K562 (cell line): ENCODE measurements around the gene TEX48. TPM values are rescaled to one million over a fixed set of nuclear protein-coding genes. Genes with fewer than 3 reads are reported as not detected.

Source experiments
- ATAC-seq: fragments of 200-7000 bp; cut with Tn5 transposase; 3 replicates; pipeline ENCODE4 v1.9.1; 2020; ENCODE audit warnings: moderate library complexity
- BruUV-seq: library from RNA; stranded (reverse); fragments of 400-500 nt; replicated peaks from 2 replicates; lab custom pipeline; 2021; lab: Mats Ljungman, UMichigan
- CTCF ChIA-PET: fragments of 300-600 bp; formaldehyde crosslinking; extraction: SDS; loops from one replicate; lab custom pipeline; 2021; ENCODE audit warnings: low intra/inter-chr PET ratio; lab: Yijun Ruan, JAX
- POLR2A ChIA-PET: fragments of 300-600, 350-650 bp; sonication (Branson Sonifier 250); formaldehyde crosslinking; extraction: SDS; loops from one replicate; lab custom pipeline; 2021; ENCODE audit warnings: antibody characterized with exemption, inconsistent platforms; lab: Yijun Ruan, JAX
- DNase-seq, 4 experiments: peaks; one replicate each; pipeline versions ENCODE4 v3.0.0 to v3.0.0-alpha.2; 2011 to 2018; ENCODE audit warnings: low spot score in 3 of 4, mixed read lengths in 3 of 4; ENCODE audit errors: extremely low read depth in 1 of 4
- FAIRE-seq: peaks from 2 replicates; lab custom pipeline; 2011; peaks lifted over from hg19 to GRCh38; lab: Jason Lieb, UNC
- H2AFZ ChIP-seq: 2 replicates; pipeline ENCODE4 v1.6.0; 2011; ENCODE audit warnings: low read depth, low read length, control low read depth, inconsistent platforms
- H3K27ac ChIP-seq: fragments of 200-600 bp; 3 replicates; pipeline ENCODE4 v1.8.0; 2011; ENCODE audit warnings: low read depth, mild to moderate bottlenecking, control low read depth, inconsistent platforms, low read length, moderate library complexity, mixed read lengths; ENCODE audit errors: extremely low read depth
- H3K27me3 ChIP-seq, 2 experiments: fragments of 300-600 bp in 1 of 2; 2 replicates in 1 of 2; 3 replicates in 1 of 2; pipeline versions ENCODE4 v1.6.0 to v1.8.0; 2011; ENCODE audit warnings: inconsistent platforms in 2 of 2, low read length in 2 of 2, mild to moderate bottlenecking in 1 of 2, mixed read lengths in 1 of 2, moderate library complexity in 1 of 2; ENCODE audit not compliant: control insufficient read depth in 2 of 2, insufficient read depth in 2 of 2
- H3K36me3 ChIP-seq: fragments of 300-600 bp; 3 replicates; pipeline ENCODE4 v1.8.0; 2011; ENCODE audit warnings: mild to moderate bottlenecking, low read length, inconsistent platforms; ENCODE audit not compliant: control insufficient read depth, insufficient read depth
- H3K4me1 ChIP-seq, 2 experiments: fragments of 200-600 bp in 1 of 2; replicated peaks in 1 of 2; 2 replicates in 1 of 2; 3 replicates in 1 of 2; pipeline versions ENCODE4 v1.5.1 to v1.8.0; 2011; ENCODE audit warnings: inconsistent platforms in 2 of 2, low read length in 2 of 2, mild to moderate bottlenecking in 1 of 2, mixed read lengths in 1 of 2, moderate library complexity in 1 of 2; ENCODE audit not compliant: control insufficient read depth in 2 of 2, insufficient read depth in 2 of 2
- H3K4me2 ChIP-seq: 2 replicates; pipeline ENCODE4 v1.6.1; 2011; ENCODE audit warnings: low read length, control low read depth, inconsistent platforms, mixed read lengths; ENCODE audit not compliant: insufficient read depth
- H3K4me3 ChIP-seq: fragments of 200-600 bp; sonication (generic), shearing (Covaris generic); 2 replicates; pipeline ENCODE4 v1.5.1; 2016; ENCODE audit warnings: control low read depth, inconsistent platforms
- H3K79me2 ChIP-seq: fragments of 200-600 bp; 3 replicates; pipeline ENCODE4 v1.8.0; 2011; ENCODE audit warnings: low read length, inconsistent platforms; ENCODE audit not compliant: control insufficient read depth, insufficient read depth
- H3K9ac ChIP-seq, 2 experiments: 2 replicates each; pipeline versions ENCODE4 v1.6.0 to v1.6.1; 2011; ENCODE audit warnings: low read depth in 2 of 2, low read length in 2 of 2, control low read depth in 1 of 2, inconsistent platforms in 1 of 2, mild to moderate bottlenecking in 1 of 2, mixed read lengths in 1 of 2; ENCODE audit not compliant: insufficient read depth in 1 of 2
- H3K9me1 ChIP-seq: one replicate; pipeline ENCODE4 v1.6.0; 2011; ENCODE audit warnings: inconsistent platforms, mild to moderate bottlenecking, low read length, moderate library complexity; ENCODE audit not compliant: control insufficient read depth, insufficient read depth
- H3K9me3 ChIP-seq: replicated peaks from 2 replicates; pipeline ENCODE4 v1.5.1; 2011; ENCODE audit warnings: low read depth, low read length, inconsistent platforms; ENCODE audit not compliant: control insufficient read depth, insufficient read depth
- H4K20me1 ChIP-seq: replicated peaks from 2 replicates; pipeline ENCODE4 v1.6.1; 2011; ENCODE audit warnings: low read length, inconsistent platforms, mixed read lengths; ENCODE audit not compliant: control insufficient read depth, insufficient read depth
- ATF3 ChIP-seq, 2 experiments: fragments of 450-650 bp in 1 of 2; sonication (generic) in 1 of 2; formaldehyde crosslinking in 1 of 2; IDR thresholded peaks in 1 of 2; conservative IDR thresholded peaks in 1 of 2; 2 replicates each; pipeline versions ENCODE4 v1.6.1 to v1.8.1; 2016 to 2023; ENCODE audit warnings: mild to moderate bottlenecking in 2 of 2, moderate library complexity in 2 of 2, inconsistent platforms in 1 of 2, missing genetic modification reagents in 1 of 2
- BHLHE40 ChIP-seq: IDR thresholded peaks from 2 replicates; pipeline ENCODE4 v1.6.1; 2011; ENCODE audit warnings: low read length, improper control_type of control experiment
- CBX8 ChIP-seq: fragments of 200-600 bp; sonication (generic); IDR thresholded peaks from 2 replicates; pipeline ENCODE4 v1.6.1; 2012; ENCODE audit warnings: borderline replicate concordance, mixed run types, low read depth, mild to moderate bottlenecking, moderate library complexity, mixed read lengths, low read length, control low read depth, inconsistent platforms; ENCODE audit not compliant: poor library complexity, severe bottlenecking; ENCODE audit errors: extremely low read depth
- CHD1 ChIP-seq: fragments of 200-600 bp; sonication (generic); IDR thresholded peaks from one replicate; pipeline ENCODE4 v1.6.1; 2012; ENCODE audit warnings: mild to moderate bottlenecking, moderate library complexity, low read length, inconsistent platforms
- CTCF ChIP-seq, 3 experiments: IDR thresholded peaks in 2 of 3; conservative IDR thresholded peaks in 1 of 3; 2 replicates each; pipeline ENCODE4 v1.5.1; 2011 to 2012; ENCODE audit warnings: low read length in 3 of 3, mild to moderate bottlenecking in 3 of 3, control low read depth in 2 of 3, improper control_type of control experiment in 1 of 3, inconsistent platforms in 1 of 3, low read depth in 1 of 3, mixed read lengths in 1 of 3, moderate library complexity in 1 of 3; ENCODE audit not compliant: insufficient read depth in 2 of 3
- ID3 ChIP-seq, 2 experiments: fragments of 250-450 bp in 1 of 2; fragments of 450-650 bp in 1 of 2; sonication (Bioruptor Pico) in 1 of 2; IDR thresholded peaks; 2 replicates each; pipeline versions ENCODE4 v1.6.1 to v1.8.0; 2016 to 2021; ENCODE audit warnings: mild to moderate bottlenecking in 2 of 2, moderate library complexity in 2 of 2, missing compliant biosample characterization in 1 of 2, missing genetic modification characterization in 1 of 2
- ILF3 ChIP-seq: fragments of 450-650 bp; IDR thresholded peaks from 2 replicates; pipeline ENCODE4 v1.6.1; 2018; ENCODE audit warnings: antibody characterized with exemption, mild to moderate bottlenecking, moderate library complexity, borderline replicate concordance
- PCBP2 ChIP-seq: fragments of 200-400 bp; formaldehyde crosslinking; IDR thresholded peaks from 2 replicates; pipeline ENCODE4 v1.6.1; 2018; ENCODE audit warnings: low read length, low read depth, mild to moderate bottlenecking, moderate library complexity; ENCODE audit not compliant: poor library complexity, severe bottlenecking
- ZNF253 ChIP-seq: fragments of 250-450 bp; sonication (Bioruptor Pico); conservative IDR thresholded peaks from 2 replicates; pipeline ENCODE4 v1.6.1; 2021; ENCODE audit warnings: mild to moderate bottlenecking
- ZNF77 ChIP-seq: fragments of 250-450 bp; sonication (Bioruptor Pico); IDR thresholded peaks from 2 replicates; pipeline ENCODE4 v1.5.0; 2020
- ZNF778 ChIP-seq: fragments of 450-650 bp; formaldehyde crosslinking; IDR thresholded peaks from 2 replicates; pipeline ENCODE4 v1.4.0; 2020; ENCODE audit warnings: mild to moderate bottlenecking, moderate library complexity
- WGBS: fragments of 100-300 bp; shearing (Covaris generic); methylation state at CpG from one replicate; pipeline ENCODE4 v1.1.6; 2016; ENCODE audit warnings: low coverage, mixed read lengths; ENCODE audit not compliant: insufficient coverage; ENCODE audit errors: missing lambda C conversion rate; 5-methylcytosine and 5-hydroxymethylcytosine counted together
- in situ Hi-C: fragments of 300-500 bp; cut with MboI; formaldehyde crosslinking; loops from 4 replicates; pipeline ENCODE4 v1.15.0; 2018; ENCODE audit warnings: inconsistent platforms, mixed read lengths
- intact Hi-C: fragments of 100-400 bp; cut with micrococcal nuclease; formaldehyde crosslinking; loops from 2 replicates; pipeline ENCODE4 v1.14.2; 2022
- polyA plus RNA-seq, 8 experiments: library from polyadenylated mRNA; depleted of rRNA in 4 of 8; stranded (reverse) in 5 of 8; unstranded in 3 of 8; fragments of >200 nt; fragmentation: Nextera tagmentation in 2 of 8; fragmentation: Illumina TruSeq in 1 of 8; extraction: Ambion mirVana in 2 of 8; extraction: Trizol in 1 of 8; gene quantifications; 2 replicates each; pipeline versions ENCODE4 v1.2.1 to v1.2.3, GENCODE V29; 2011 to 2014; ENCODE audit warnings: inconsistent platforms in 1 of 8, missing spikeins in 1 of 8
- total RNA-seq, 7 experiments: library from RNA; depleted of rRNA in 6 of 7; stranded (reverse); fragments of >200 nt in 6 of 7; fragmentation: Illumina TruSeq in 2 of 7; extraction: Trizol in 2 of 7; gene quantifications; 2 replicates each; pipeline versions ENCODE4 v1.2.1 to v1.2.3, GENCODE V29; 2011 to 2021; ENCODE audit warnings: low replicate concordance in 1 of 7

Gene TEX48
- total and polyA plus RNA-seq, 9 of the 15 experiments (the other 6 are each of a cell fraction or from before 2014, with no cell fraction given): not detected

GRCh38 chr9:114697951-114698351 lies 16.0 kb upstream of the TEX48 start (continued):
- no peak for TF ChIP-seq CTCF (IDR thresholded peaks at IDR 0.05 in 2 of 3, conservative IDR thresholded peaks at IDR 0.05 in 1 of 3; ENCODE audit: insufficient read depth in 2 of 3, low read depth in 1 of 3, low read length in 3 of 3)
- no peak for TF ChIP-seq CHD1
- no peak for TF ChIP-seq ID3 (CRISPR knock-in tag; IDR thresholded peaks at IDR 0.05)
- no peak for TF ChIP-seq ID3 (tag; IDR thresholded peaks at IDR 0.05)
- no peak for TF ChIP-seq ZNF778 (CRISPR knock-in tag)

GRCh38 chr9:114696814-114697544 lies 15.0 kb upstream of the TEX48 start:
- H3K4me3 ChIP-seq: no peak overlapping the region
- no peaks in the 10 kb centered on the region for H3K9me3 ChIP-seq
- WGBS: 1% methylated on average over 7 of the region's 7 CpGs
- no peak for TF ChIP-seq BHLHE40
- no peak for TF ChIP-seq ILF3
- no peak for TF ChIP-seq ZNF253 (CRISPR knock-in tag)
- no peak for TF ChIP-seq ZNF77 (CRISPR knock-in tag)
- no peak for TF ChIP-seq PCBP2
- TF ChIP-seq CBX8: no peak
- TF ChIP-seq ATF3 (IDR thresholded peaks at IDR 0.05): no peak
- no peak for TF ChIP-seq ATF3 (CRISPR knock-in tag; conservative IDR thresholded peaks at IDR 0.05)
- ChIA-PET CTCF (no interaction called here), POLR2A (no interaction called here)
- no peaks in the 10 kb centered on the region; the same call in 1 of the 2 replicates for H4K20me1 ChIP-seq
- H3K27ac ChIP-seq: no peak overlapping the region
- DNase-seq (no peak), ATAC-seq (no peak), FAIRE-seq (no peak)
- H3K4me2 ChIP-seq: no peak overlapping the region
- no peak overlapping the region for H2AFZ ChIP-seq
- H3K9me1 ChIP-seq: no peaks in the 10 kb centered on the region
- no peaks in the 10 kb centered on the region for H3K36me3 ChIP-seq
- intact Hi-C loops: no loop called here
- H3K9ac ChIP-seq: no peak overlapping the region
- BruUV-seq: no TSS peak
- H3K4me1 ChIP-seq: no peaks in the 10 kb centered on the region
- no peaks in the 10 kb centered on the region for H3K79me2 ChIP-seq
- in situ Hi-C loops: no loop called here
- H3K27me3 ChIP-seq: peaks cover under 1 to 7% of the 10 kb centered on the region in 2 experiments; a peak in 2 of 5 replicates
